Kidney capillary endothelial cell (primary cell): ENCODE measurements around the gene SLC48A1.
A peak's percentile ranks its signal among the peaks of the same experiment; 100 is the strongest.
"Not testable (repeated sequence)": the region's sequence is repeated elsewhere in the genome, so short reads cannot be mapped to it uniquely, and the experiment has no call there.

Experiments
- DNase-seq: peaks from one replicate; pipeline ENCODE4 v3.0.0-alpha.2; 2018; ENCODE audit warnings: low spot score

SLC48A1 gene

GRCh38 chr12:47791351-47791746 is 18.3 kb downstream of the SLC48A1 start:
- DNase-seq = no peak

DNA sequence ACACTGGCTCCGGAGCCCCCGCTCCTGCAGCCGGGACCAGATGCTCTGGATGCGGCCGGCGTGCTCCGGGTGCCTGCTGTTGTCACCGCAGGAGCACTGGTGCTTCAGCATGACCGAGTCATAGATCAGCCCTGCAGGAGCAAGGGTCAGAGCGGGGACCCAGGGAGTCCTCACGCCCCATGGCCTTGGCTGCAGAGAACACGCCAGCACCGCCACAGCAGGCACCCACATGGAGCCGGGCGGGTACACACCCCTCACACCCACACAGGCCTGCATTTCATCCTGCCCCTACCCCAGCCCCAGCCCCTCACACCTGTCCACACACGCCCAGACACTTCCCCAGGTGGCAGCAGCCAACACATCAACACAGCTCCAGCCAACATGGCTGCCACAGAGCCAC is 18.8 kb downstream of the SLC48A1 start:
- no peak for DNase-seq

GRCh38 chr12:47793015-47793681 is 20.1 kb downstream of the SLC48A1 start:
- DNase-seq = no peak

GRCh38 chr12:47794679-47795078 is 21.6 kb downstream of the SLC48A1 start:
- DNase-seq = no peak

DNA sequence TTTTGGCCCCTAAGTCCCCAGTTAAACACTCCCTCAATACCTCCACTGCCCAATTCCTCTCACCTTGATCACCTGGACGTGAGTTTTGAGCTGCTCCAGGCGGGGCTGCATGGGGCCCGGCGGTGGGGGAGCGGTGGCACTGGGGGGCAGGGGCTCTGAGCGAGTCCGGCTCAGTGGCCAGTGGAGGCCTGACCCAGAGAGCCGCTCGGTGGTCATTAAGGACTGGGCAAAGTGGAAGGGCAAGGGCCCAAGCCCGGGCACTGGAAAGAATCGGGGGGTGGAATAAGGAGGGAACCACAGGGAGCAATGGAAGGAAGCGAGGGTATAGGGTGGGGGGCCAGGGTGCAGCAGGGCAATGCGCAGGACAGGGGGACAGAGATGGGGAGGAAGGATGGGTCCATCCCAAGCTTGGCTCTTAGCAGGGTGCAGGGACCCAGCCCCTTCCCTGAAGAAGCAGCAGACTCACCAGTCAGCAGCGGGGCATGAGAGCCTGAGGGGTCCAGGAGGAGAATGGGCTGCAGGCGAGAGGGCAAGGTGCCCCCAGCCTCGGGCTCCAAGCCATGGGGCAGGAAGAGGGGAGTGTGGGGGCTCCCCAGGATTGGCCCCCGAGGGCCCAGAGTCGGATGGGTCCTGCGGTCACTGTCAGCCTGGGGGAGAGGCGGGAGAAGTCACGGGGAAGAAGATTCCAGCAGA is 22.2 kb downstream of the SLC48A1 start:
- DNase-seq = no peak

DNA sequence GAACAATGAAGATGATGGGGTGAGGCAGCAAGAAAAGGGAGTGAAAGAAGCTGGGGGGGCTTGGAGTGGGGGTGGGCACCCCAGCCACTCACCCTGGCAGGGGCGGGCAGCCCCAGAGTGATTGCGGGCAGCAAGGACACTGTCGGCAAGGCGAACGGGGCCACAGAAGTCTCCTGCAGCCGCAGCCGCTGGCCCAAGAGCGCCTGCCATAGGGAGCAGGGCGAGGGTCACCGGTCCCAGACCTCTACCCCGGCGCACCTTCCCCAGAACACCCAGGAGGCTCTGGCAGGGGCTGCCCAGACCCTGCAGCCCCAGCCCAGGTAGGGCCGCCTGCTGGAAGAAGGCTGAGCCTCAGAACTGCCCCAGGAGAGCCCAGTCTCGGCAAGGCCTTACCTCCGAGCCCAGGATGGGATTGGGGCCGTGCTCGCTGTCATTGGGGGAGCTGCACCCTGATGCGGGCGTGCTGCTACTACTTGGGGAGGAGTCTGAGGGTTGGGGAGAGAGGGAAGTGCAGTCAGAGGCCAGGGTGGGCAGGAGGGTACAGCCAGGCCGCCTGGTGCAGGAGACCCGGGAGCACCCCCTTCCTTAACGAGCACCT is 22.9 kb downstream of the SLC48A1 start:
- no peak for DNase-seq

DNA sequence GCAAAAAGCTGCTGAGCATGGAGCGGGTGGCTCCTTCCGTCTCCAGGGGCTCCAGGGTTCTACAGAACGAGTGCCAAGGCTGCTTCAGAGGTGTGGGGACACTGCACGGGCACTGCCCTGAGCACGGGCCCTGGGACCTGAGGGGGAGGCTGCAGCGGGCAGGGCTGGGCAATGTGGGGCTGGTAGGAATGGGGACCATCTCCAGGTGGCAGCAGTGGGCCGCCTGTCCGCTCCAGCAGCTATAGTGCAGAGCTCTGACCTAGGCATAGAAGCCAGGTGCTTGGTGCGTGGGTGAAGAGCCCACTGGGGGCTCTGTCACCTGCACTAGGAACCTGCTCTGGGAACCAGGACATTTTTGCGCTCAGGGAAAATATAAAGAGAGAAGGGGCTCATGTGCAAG is 24.4 kb downstream of the SLC48A1 start:
- no peak for DNase-seq

- no peak for DNase-seq
Measured at GRCh38 chr12:47798382-47798948, 25.4 kb downstream of the SLC48A1 start.

DNA sequence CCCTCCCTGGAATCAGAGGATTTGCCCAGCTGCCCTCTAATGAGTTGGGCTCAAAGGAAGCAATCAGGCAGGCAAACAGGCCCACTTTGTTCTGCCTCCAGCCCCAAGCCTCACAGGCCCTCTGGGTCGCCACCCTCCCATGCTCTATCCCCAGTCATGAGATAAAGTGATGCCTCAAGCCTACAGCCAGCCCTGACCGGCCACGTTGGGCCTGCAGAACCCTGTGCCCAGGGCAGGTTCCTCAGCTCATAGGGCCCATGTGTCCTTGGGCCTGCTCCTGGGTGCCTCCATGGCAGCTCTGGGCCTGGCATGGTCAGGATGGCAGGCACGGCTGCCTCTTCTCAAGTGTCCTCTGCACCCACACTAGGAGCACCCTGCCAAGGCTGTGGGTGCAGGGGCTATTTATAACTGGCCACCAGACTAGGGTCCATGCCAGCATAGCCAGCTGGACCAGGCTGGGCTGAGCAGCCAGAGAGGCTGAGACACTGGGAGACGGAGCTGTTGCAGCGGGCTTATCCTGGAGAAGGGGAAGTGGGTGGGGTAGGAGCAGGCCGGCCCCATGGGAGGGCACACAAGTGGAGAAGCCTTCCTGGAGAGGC is 26.4 kb downstream of the SLC48A1 start:
- DNase-seq = no peak

- no peak for DNase-seq
Measured at GRCh38 chr12:47800582-47800981, 27.5 kb downstream of the SLC48A1 start.

GRCh38 chr12:47801170-47801903 is 28.3 kb downstream of the SLC48A1 start:
- DNase-seq = no peak

DNA sequence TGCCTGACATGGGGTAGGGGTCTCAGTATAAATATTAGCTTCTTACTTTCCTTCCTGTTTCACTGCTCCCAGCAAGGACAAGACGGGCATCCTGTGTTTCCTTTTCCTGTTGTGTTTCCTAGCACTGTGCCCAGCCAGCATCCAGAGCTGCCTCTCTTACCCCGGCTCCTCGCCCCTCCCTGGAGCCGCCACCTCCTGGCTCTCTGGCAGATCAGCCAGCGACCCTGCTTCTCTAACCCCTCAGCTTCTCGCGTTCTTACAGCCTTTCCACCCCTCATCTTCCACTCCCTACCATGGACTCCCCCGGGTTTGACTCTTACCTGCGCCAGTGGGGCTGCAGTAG is 28.8 kb downstream of the SLC48A1 start:
- no peak for DNase-seq

- DNase-seq = no peak
Measured at GRCh38 chr12:47802312-47802711, 29.3 kb downstream of the SLC48A1 start.

- DNase-seq = no peak
Measured at GRCh38 chr12:47803191-47803875, 30.3 kb downstream of the SLC48A1 start.

DNA sequence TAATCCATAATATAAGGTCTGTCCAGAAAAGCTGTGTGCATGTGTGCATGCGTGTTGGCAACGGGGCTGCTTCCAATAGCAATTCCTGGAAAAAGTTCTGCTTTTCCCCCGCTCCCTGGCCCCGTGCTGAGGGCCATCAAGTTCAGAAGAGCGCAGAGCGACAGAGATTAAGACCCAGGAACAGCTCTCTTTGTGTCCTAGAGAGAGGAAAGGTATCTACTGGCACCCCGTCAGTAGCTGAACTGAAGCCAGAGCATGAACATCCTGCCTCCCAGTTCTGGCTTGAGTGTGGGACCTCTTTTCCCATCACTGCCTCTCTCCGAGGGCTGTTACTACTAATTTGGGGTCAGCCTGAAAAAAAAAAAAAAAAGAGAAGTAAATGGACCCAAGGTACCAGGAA is 31.1 kb downstream of the SLC48A1 start:
- DNase-seq = no peak

GRCh38 chr12:47805417-47805816 is 32.4 kb downstream of the SLC48A1 start:
- DNase-seq = no peak

- no peak for DNase-seq
Measured at GRCh38 chr12:47807338-47807737, 34.3 kb downstream of the SLC48A1 start.

DNA sequence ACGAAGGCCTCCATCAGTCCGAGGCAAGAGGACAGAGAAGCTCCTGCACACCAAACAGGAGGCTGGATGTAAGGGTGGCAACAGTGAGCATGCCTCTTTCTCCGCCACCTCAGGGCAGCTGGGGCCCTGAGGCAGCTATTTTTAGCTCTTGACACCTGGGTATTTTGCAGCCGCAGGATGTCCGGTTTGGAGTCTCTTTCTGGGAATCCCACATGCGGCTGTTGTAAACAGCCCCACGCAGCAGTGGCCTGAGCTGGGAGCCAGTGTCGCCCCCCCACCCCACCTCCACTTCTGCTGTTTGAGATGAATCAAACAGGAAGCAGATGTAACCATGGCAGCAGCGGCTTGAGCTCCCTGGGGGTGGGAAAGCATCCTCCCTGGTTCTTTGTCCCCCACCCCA is 35.0 kb downstream of the SLC48A1 start:
- DNase-seq = peak; percentile 72

- DNase-seq = peak; percentile 69
Measured at GRCh38 chr12:47808574-47809365, 35.7 kb downstream of the SLC48A1 start.

DNA sequence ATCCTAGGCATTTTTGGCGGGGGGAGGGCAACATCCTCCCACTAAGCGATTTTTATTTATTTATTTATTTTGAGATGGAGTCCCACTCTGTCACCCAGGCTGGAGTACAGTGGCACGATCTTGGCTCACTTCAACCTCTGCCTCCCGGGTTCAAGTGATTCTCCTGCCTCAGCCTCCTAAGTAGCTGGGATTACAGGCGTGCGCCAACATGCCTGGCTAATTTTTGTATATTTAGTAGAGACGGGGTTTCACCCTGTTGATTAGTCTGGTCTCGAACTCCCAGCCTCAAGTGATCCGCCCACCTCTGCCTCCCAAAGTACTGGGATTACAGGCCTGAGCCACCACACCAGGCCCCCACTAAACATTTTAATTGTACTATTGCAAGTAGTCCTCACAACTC is 36.5 kb downstream of the SLC48A1 start:
- not testable (repeated sequence) for DNase-seq

GRCh38 chr12:47811072-47811396 is 38.0 kb downstream of the SLC48A1 start:
- no peak for DNase-seq
